ENCODE measurements around the gene ZMYND19. TPM values are rescaled to one million over a fixed set of nuclear protein-coding genes. Genes with fewer than 3 reads are reported as not detected.
A peak's percentile ranks its signal among the peaks of the same experiment; 100 is the strongest.

ZMYND19 gene
- total RNA-seq, 2 experiments from 2014 or later, result 45.9 to 46.5 TPM

DNA sequence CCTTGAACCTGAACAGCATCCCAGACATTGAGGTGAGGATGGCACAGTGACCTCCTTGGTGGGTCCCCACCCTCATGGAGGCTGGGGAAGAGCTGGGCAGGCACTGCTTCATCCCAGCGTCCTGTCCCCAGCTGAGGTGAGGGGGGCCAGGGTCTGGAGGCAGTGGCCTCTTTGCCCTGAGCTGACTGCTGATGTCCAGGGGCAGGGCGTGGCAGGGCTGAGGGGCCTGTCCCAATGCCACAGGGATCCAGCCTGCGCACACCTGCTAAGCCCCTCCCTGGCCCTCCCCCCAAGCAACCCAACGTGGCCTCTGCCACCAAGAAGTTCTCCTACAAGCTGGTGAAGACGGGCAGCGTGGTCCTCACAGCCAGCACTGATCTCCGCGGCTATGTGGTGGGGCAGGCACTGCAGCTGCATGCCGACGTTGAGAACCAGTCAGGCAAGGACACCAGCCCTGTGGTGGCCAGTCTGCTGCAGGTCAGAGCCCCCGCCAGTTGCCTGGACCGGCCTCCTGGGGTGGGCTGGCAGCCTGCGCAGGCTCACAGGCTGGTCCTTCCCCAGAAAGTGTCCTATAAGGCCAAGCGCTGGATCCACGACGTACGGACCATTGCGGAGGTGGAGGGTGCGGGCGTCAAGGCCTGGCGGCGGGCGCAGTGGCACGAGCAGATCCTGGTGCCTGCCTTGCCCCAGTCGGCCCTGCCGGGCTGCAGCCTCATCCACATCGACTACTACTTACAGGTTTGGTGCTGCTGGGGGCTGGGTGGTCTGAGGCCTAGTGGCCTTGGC, 23.6 kb upstream of the ZMYND19 start:
- DNase-seq (no peak), ATAC-seq (no peak)
- H3K4me3 Mint-ChIP-seq, result no peak overlapping the region
- H3K4me1 Mint-ChIP-seq (ENCODE audit: low read depth), result peaks cover 22% of the 10 kb centered on the region
- intact Hi-C loops (cut with micrococcal nuclease), result no loop called here
- no peaks in the 10 kb centered on the region for H3K27me3 Mint-ChIP-seq
- TF ChIP-seq, protein P1, sequence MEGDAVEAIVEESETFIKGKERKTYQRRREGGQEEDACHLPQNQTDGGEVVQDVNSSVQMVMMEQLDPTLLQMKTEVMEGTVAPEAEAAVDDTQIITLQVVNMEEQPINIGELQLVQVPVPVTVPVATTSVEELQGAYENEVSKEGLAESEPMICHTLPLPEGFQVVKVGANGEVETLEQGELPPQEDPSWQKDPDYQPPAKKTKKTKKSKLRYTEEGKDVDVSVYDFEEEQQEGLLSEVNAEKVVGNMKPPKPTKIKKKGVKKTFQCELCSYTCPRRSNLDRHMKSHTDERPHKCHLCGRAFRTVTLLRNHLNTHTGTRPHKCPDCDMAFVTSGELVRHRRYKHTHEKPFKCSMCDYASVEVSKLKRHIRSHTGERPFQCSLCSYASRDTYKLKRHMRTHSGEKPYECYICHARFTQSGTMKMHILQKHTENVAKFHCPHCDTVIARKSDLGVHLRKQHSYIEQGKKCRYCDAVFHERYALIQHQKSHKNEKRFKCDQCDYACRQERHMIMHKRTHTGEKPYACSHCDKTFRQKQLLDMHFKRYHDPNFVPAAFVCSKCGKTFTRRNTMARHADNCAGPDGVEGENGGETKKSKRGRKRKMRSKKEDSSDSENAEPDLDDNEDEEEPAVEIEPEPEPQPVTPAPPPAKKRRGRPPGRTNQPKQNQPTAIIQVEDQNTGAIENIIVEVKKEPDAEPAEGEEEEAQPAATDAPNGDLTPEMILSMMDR (IDR thresholded peaks at IDR 0.05), result no peak
- peaks cover 6% of the 10 kb centered on the region for H3K36me3 Mint-ChIP-seq (ENCODE audit: low read depth)
- no peak overlapping the region for H3K27ac Mint-ChIP-seq
- CTCF ChIA-PET, result no interaction called here
- POLR2A ChIA-PET, result interaction anchor here (0.9 to 1.2 kb wide), 2 partner anchors 15 to 35 kb away, joined by 3 to 4 read pairs; no protein-coding TSS in a partner anchor
- H3K9me3 Mint-ChIP-seq, result no peaks in the 10 kb centered on the region

DNA sequence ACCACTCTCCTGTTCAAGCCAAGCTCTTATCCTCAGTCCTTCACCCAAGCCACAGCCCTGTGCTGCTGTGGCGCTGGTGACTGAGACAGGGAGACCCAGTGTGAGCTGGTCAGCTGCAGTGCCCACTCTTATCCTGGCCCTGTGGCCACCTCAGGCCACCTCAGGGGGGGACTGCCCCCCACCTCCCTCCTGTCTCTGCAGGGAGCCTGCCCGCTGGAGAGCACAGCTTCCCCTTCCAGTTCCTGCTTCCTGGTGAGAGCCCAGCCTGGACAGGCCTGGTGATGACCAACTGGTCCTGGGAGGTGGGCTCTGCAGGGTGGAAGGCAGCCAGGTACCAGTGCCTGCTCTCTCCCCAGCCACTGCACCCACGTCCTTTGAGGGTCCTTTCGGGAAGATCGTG, 22.9 kb upstream of the ZMYND19 start:
- Mint-ChIP-seq H3K36me3 (ENCODE audit: low read depth) (peaks cover 6% of the 10 kb centered on the region), H3K27ac (no peak overlapping the region), H3K4me3 (no peak overlapping the region), H3K4me1 (ENCODE audit: low read depth) (peaks cover 22% of the 10 kb centered on the region), H3K27me3 (no peaks in the 10 kb centered on the region), H3K9me3 (no peaks in the 10 kb centered on the region)
- ATAC-seq, result no peak
- TF ChIP-seq, protein P1 (IDR thresholded peaks at IDR 0.05), result no peak
- ChIA-PET CTCF (no interaction called here), POLR2A (interaction anchor here (0.9 to 1.2 kb wide), 2 partner anchors 16 to 34 kb away, joined by 3 to 4 read pairs; no protein-coding TSS in a partner anchor)
- intact Hi-C loops (cut with micrococcal nuclease), result no loop called here
- no peak for DNase-seq

DNA sequence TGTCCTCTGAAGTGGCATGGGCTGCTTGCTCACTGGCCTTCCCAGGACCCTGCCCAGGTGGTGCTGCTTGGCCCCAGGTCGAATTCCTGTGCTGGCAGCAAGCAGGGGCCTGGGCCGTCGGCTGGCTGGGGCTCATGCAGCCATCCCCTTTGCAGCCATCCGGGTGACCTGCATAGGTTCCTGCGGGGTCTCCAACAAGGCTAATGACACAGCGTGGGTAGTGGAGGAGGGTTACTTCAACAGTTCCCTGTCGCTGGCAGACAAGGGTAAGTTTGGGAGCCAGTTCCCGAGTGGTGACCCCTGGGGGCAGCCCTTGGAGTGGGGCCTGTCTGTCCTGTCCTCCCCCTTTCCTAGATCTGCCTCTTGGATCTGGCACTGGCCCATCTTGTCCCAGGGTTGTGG, 22.4 kb upstream of the ZMYND19 start:
- DNase-seq (no peak), ATAC-seq (no peak)
- H3K4me1 Mint-ChIP-seq (ENCODE audit: low read depth), result peaks cover 21% of the 10 kb centered on the region
- ChIA-PET POLR2A (interaction anchor here (1.2 kb wide), 1 partner anchor 16 kb away, joined by 4 read pairs; no protein-coding TSS in a partner anchor), CTCF (no interaction called here)
- H3K9me3 Mint-ChIP-seq, result no peaks in the 10 kb centered on the region
- TF ChIP-seq, protein P1 (IDR thresholded peaks at IDR 0.05), result no peak
- peaks cover 6% of the 10 kb centered on the region for H3K36me3 Mint-ChIP-seq (ENCODE audit: low read depth)
- intact Hi-C loops (cut with micrococcal nuclease), result no loop called here
- H3K4me3 Mint-ChIP-seq, result no peak overlapping the region
- H3K27ac Mint-ChIP-seq, result no peak overlapping the region
- no peaks in the 10 kb centered on the region for H3K27me3 Mint-ChIP-seq

DNA sequence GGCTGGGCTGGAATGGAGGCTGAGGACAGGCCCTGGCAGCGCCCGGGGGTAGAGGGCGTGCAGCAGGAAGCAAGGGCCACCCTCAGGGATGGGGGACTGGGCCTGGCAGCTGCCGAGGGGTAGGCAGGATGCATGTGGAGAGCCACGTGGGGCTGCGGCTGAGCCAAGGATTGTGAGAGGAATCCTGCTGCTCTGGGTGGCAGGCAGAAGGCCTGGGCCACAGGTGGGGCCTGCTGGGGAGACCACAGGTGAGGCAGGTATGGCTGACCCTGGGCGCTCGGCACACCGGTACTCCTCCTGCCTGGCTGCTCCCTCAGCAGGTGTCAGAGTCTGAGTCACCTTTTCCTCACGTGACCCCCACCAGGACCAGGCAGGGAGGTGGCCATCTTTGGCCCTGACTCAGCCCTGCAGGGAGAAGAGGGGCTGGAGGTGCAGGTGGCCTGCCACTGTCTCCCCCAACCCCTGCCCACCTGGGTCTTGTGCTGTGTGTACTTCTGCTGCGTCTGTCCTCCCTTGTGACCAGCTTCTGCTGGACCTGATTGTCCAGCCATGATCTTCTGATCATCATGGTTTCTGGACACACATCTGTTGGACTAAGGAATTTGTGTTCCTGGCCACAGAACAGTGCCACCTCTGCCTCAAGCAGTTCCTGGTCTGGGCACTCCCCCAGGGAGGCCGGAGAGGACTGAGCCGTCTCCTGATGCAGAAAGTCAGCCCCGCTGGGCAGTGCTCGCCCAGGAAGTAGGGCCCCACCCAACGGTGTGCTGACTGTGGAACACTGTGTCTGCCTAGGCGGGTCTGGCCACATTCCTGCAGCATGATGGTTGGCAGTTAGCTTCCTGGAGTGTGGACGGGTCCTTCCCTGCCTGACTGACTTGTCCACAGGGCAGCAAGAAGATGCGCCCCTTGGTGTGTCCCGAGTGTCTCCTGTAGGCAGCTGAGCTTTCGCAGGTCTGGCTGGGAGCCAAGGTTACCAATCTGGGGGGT, 21.6 kb upstream of the ZMYND19 start:
- Mint-ChIP-seq H3K27me3 (no peaks in the 10 kb centered on the region), H3K9me3 (no peaks in the 10 kb centered on the region), H3K27ac (peak overlapping the region; percentile 57), H3K36me3 (ENCODE audit: low read depth) (peaks cover 2% of the 10 kb centered on the region), H3K4me1 (ENCODE audit: low read depth) (peaks cover 24% of the 10 kb centered on the region), H3K4me3 (no peak overlapping the region)
- ChIA-PET CTCF (no interaction called here), POLR2A (no interaction called here)
- ATAC-seq (peak; percentile 84), DNase-seq (peak; percentile 69)
- TF ChIP-seq, protein P1 (IDR thresholded peaks at IDR 0.05), result no peak
- intact Hi-C loops (cut with micrococcal nuclease), result no loop called here

All from activated CD8-positive, alpha-beta T cell treated with anti-CD3 and anti-CD28 coated beads for 36 hours (primary cell).